ENCODE data around the gene FRK.

GRCh38 chr6:116064666-116065065 is 4.0 kb upstream of the FRK start:
- TF ChIP-seq CTCF (IDR thresholded peaks at IDR 0.05): no peak
- no peak for TF ChIP-seq EP300 (IDR thresholded peaks at IDR 0.05)
- no peak for TF ChIP-seq POLR2A (IDR thresholded peaks at IDR 0.05)
- TF ChIP-seq POLR2AphosphoS5 (IDR thresholded peaks at IDR 0.05): no peak

Data from stomach (tissue), 4 donors.